Measurements from ENCODE around the gene PLPP1. TPM values are rescaled to one million over a fixed set of nuclear protein-coding genes. Genes with fewer than 3 reads are reported as not detected.

PLPP1 gene
- total RNA-seq, 1 donor from 2014 or later: 38.9 TPM

DNA sequence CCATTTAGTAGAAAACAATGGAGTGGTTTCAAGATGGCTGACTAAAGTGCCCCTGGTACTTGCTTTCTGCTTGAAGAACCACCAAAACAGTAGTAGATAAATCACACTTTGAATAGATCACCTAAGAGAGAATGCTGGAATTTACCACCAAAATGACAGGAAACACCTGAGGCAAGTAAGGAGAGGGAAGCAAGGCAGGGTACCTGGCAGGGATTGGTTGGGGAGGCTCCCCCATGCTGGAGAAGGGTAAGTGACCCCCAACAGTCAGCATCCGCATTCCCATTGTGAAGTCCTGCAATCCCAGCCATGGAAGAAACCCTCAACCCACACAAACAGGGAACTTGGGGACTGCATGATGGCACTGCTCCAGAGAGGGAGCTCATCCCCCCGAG is 105.5 kb downstream of the PLPP1 start:
- no peak overlapping the region for H3K27ac Mint-ChIP-seq (ENCODE audit: unreplicated experiment)
- no peaks in the 10 kb centered on the region for H3K27me3 Mint-ChIP-seq (ENCODE audit: unreplicated experiment)
- H3K36me3 Mint-ChIP-seq (ENCODE audit: unreplicated experiment): peaks cover 49% of the 10 kb centered on the region

GRCh38 chr5:55427157-55427556 is 107.6 kb downstream of the PLPP1 start:
- no peaks in the 10 kb centered on the region for H3K27me3 Mint-ChIP-seq (ENCODE audit: unreplicated experiment)
- DNase-seq (ENCODE audit: extremely low spot score, unreplicated experiment): no peak
- H3K36me3 Mint-ChIP-seq (ENCODE audit: unreplicated experiment): peaks cover 47% of the 10 kb centered on the region
- no peak for TF ChIP-seq CTCF (IDR thresholded peaks at IDR 0.05)
- peaks cover 13% of the 10 kb centered on the region for H3K9me3 Mint-ChIP-seq (ENCODE audit: unreplicated experiment)
- H3K4me1 Mint-ChIP-seq (ENCODE audit: unreplicated experiment): peaks cover 30% of the 10 kb centered on the region
- no peak overlapping the region for H3K4me3 Mint-ChIP-seq (ENCODE audit: unreplicated experiment)
- no peak overlapping the region for H3K27ac Mint-ChIP-seq (ENCODE audit: unreplicated experiment)

More for the DNA sequence above, 105.5 kb downstream of the PLPP1 start:
- no peak overlapping the region for H3K4me3 Mint-ChIP-seq (ENCODE audit: unreplicated experiment)
- peaks cover 24% of the 10 kb centered on the region for H3K4me1 Mint-ChIP-seq (ENCODE audit: unreplicated experiment)
- TF ChIP-seq CTCF (IDR thresholded peaks at IDR 0.05): no peak
- peaks cover 20% of the 10 kb centered on the region for H3K9me3 Mint-ChIP-seq (ENCODE audit: unreplicated experiment)
- DNase-seq (ENCODE audit: extremely low spot score, unreplicated experiment): no peak

GRCh38 chr5:55426455-55426854 is 108.3 kb downstream of the PLPP1 start:
- Mint-ChIP-seq H3K4me1 (ENCODE audit: unreplicated experiment) (peaks cover 35% of the 10 kb centered on the region), H3K27ac (ENCODE audit: unreplicated experiment) (no peak overlapping the region), H3K4me3 (ENCODE audit: unreplicated experiment) (no peak overlapping the region), H3K36me3 (ENCODE audit: unreplicated experiment) (peaks cover 44% of the 10 kb centered on the region), H3K27me3 (ENCODE audit: unreplicated experiment) (no peaks in the 10 kb centered on the region), H3K9me3 (ENCODE audit: unreplicated experiment) (peaks cover 9% of the 10 kb centered on the region)
- TF ChIP-seq CTCF (IDR thresholded peaks at IDR 0.05): no peak
- no peak for DNase-seq (ENCODE audit: extremely low spot score, unreplicated experiment)

GRCh38 chr5:55421074-55421529 is 113.7 kb downstream of the PLPP1 start:
- Mint-ChIP-seq H3K9me3 (ENCODE audit: unreplicated experiment) (no peaks in the 10 kb centered on the region), H3K36me3 (ENCODE audit: unreplicated experiment) (peaks cover 20% of the 10 kb centered on the region), H3K27ac (ENCODE audit: unreplicated experiment) (peak overlapping the region; percentile 47), H3K27me3 (ENCODE audit: unreplicated experiment) (no peaks in the 10 kb centered on the region), H3K4me1 (ENCODE audit: unreplicated experiment) (peaks cover 51% of the 10 kb centered on the region), H3K4me3 (ENCODE audit: unreplicated experiment) (no peak overlapping the region)
- TF ChIP-seq CTCF (IDR thresholded peaks at IDR 0.05): no peak
- no peak for DNase-seq (ENCODE audit: extremely low spot score, unreplicated experiment)

- Mint-ChIP-seq H3K27me3 (ENCODE audit: unreplicated experiment) (no peaks in the 10 kb centered on the region), H3K27ac (ENCODE audit: unreplicated experiment) (peak overlapping the region; percentile 74), H3K36me3 (ENCODE audit: unreplicated experiment) (peaks cover 21% of the 10 kb centered on the region), H3K4me1 (ENCODE audit: unreplicated experiment) (peaks cover 57% of the 10 kb centered on the region), H3K4me3 (ENCODE audit: unreplicated experiment) (peak overlapping the region; percentile 12), H3K9me3 (ENCODE audit: unreplicated experiment) (no peaks in the 10 kb centered on the region)
- TF ChIP-seq CTCF (IDR thresholded peaks at IDR 0.05): no peak
- DNase-seq (ENCODE audit: extremely low spot score, unreplicated experiment): no peak
Observed at GRCh38 chr5:55418994-55419968, 115.5 kb downstream of the PLPP1 start.

Data from osteocyte (in vitro differentiated cells).